ENCODE measurements around the gene TSPAN18. TPM values are rescaled to one million over a fixed set of nuclear protein-coding genes. Genes with fewer than 3 reads are reported as not detected.

Gene TSPAN18
- total RNA-seq, 1 donor from 2014 or later: 31.5 TPM

DNA sequence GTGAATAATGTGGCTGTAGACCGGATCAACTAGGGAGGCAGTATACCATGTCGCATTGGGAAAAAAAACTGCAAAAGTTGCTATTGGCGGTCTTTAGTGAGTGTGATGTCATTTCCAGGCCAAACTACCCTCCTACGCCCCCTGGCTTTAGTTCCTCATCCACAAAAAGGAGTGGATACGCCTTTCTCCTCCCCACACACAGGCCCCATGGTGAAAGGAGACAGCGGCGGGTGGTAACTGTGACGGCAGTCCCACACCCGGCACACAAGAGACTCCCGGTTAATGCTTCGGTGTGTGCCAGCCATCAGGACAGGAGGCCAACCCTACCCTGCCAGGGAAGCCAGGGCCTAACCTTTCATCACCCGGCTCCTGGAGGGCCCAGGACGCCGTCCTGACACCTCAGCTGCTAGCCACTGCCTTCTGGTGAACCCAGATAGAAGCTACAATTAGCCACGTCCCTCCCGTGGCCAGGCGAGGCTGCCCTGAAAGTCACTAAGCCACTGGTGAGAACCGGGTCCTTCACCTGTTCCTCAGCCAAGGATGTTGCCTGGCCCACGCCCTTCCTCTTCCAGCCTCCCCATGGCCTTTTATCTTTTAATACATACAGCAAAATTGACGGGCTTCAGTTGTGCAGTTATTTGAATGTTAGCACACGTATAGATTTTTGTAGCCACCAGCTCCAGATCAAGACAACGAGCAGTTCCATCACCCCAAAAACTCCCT lies 213.1 kb downstream of the TSPAN18 start:
- DNase-seq (ENCODE audit: low read depth in 2 of 2): peak in 1 of 2 donors; percentile 23

DNA sequence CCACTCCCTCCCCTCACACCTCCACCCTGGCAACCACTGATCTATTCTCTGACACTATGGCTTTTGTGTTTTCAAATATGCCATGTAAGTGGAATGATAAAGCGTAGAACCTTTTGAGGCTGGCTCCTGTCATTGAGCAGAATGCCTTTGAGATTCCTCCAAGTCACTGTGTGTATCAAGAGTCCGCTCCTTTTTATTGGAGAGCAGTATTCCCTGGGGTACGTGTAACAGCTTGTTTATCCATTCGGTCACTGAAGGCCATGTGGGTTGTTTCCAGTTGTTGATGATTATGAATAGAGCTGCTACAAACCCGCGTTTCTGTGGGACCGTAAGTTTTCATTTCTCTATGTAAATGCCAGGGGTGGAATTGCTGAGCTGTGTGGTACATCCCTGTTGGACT lies 213.6 kb downstream of the TSPAN18 start:
- no peak for DNase-seq (ENCODE audit: low read depth in 2 of 2)

DNA sequence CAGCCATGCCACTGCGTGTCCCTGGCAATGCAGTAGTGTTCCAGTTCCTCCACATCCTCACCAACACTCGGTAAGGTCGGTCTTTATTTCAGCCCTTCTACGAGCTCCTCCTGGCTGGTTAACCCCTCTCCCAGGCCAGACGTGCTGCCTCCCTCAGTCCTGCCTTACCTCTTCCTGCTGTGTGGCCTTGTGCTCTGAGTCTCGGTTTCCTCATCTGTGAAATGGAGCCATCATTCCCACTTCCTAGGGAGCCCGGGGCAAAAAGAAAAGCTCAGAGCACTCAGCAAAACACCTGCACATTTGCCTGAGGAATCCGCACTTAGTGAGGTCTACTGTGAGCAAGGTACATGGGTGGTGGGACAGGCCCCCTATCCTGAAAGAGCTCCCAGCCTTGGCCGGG lies 214.1 kb downstream of the TSPAN18 start:
- DNase-seq (ENCODE audit: low read depth in 2 of 2): no peak

GRCh38 chr11:44941259-44942021 lies 214.7 kb downstream of the TSPAN18 start:
- DNase-seq (ENCODE audit: low read depth in 2 of 2): no peak

GRCh38 chr11:44942029-44942955 lies 215.5 kb downstream of the TSPAN18 start:
- DNase-seq (ENCODE audit: low read depth in 2 of 2): no peak

DNA sequence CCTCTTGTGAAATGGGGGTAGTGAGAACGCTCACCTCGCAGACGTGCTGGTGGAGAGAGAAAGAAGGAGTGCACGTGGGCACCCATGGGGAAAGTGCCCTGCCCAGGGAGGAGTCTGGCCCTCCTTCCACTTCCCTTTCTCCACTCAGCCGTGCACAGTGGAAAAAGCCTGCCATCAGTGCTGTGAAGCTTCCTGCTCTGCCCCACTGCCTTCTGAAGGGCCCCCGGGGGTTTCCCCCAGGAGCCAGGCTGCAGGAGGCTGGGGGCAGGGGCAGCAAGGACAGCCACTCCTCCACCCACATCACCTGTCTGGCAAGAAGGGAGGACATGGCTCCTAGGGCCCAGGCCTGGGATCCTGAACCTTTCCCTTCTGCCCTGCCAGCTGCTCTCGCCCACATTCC lies 216.4 kb downstream of the TSPAN18 start:
- peak in 1 of 2 donors; percentile 30 for DNase-seq (ENCODE audit: low read depth in 2 of 2)

GRCh38 chr11:44943696-44944095 lies 216.9 kb downstream of the TSPAN18 start:
- DNase-seq (ENCODE audit: low read depth in 2 of 2): no peak

- no peak for DNase-seq (ENCODE audit: low read depth in 2 of 2)
Measured at GRCh38 chr11:44944181-44944852, 217.6 kb downstream of the TSPAN18 start.

DNA sequence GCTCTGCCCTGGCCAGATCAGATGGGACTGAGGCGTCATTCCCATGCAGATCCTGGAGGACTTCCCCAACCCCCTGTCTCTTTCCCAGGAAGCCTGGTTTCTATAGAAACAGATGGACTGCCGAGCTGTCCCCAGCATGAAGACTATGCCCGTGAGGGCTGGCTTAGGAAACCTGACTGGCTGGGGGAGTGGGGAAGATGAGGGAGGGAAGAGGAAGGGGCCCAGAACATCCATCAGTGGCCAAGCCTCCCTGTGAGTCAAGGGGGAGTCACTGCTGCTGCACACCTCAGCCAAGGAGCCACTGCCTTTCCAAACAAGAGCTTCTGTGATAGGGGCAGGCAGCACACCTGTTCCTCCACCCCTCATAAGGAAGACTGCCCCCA lies 218.1 kb downstream of the TSPAN18 start:
- no peak for DNase-seq (ENCODE audit: low read depth in 2 of 2)

- DNase-seq (ENCODE audit: low read depth in 2 of 2): no peak
Measured at GRCh38 chr11:44945666-44946065, 218.9 kb downstream of the TSPAN18 start.

- DNase-seq (ENCODE audit: low read depth in 2 of 2): no peak
Measured at GRCh38 chr11:44946263-44946662, 219.5 kb downstream of the TSPAN18 start.

GRCh38 chr11:44947114-44947513 lies 220.4 kb downstream of the TSPAN18 start:
- DNase-seq (ENCODE audit: low read depth in 2 of 2): no peak

DNA sequence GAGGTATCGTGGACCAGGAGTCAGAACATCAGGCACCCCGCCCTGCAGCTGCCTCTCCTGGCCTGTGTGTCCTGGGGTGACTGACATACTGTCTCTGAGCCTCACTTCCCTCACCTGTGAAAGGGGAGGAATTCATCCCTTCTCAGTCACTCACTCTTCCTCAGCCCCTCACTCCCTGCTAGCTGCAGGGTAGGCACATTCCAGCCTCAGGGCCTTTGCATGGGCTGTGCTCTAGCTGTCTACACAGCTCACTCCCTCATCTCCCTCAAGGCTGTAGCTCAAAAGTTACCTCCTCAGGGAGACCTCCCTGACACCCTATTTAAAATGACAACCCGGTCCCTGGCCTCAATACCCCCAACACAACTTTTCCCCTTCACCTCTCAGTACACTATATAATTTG lies 221.4 kb downstream of the TSPAN18 start:
- no peak for DNase-seq (ENCODE audit: low read depth in 2 of 2)

DNA sequence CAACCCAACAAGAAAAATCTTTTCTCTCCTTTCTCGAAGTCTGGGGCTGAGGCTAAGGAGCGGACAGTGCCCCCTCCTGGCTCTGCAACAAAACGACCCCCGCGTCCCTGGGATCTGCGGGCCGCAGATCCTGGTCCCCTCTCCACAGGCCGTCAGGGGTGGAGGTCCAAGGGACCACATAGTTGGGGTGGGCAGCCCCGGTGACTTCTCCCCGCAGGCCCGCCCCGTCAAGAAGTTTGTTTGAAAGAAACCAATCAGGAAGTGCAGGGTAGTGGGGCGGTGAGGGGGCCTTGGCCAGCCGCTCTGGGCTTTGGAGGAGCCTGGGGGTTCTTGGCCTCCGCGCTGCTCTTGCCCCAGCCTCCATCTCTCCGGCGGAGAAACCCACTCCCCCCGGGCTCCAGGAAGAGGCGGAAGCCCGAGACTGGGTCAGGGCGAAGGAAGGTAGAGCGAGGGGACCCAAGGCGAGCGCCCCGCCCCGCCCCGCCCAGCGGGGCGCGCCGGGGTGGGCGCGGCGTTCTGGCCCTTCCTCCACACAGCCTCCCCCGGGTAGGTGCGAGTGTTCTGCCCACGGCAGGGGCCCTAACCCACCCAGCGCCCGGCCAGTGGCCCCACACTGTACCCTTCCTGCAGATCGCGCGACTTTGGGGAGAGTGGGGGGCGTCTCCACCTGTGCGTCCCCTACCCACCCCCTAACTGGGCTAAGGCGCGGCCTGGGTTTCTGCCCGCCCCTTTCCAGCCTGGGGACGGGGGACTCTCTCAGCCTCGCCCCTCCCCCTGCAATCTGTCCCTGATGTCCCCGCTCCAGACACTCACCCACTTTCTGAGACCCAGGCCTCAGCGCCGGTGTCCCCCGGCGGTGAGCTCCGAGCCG lies 222.6 kb downstream of the TSPAN18 start:
- peak in 1 of 2 donors; percentile 53 for DNase-seq (ENCODE audit: low read depth in 2 of 2)

GRCh38 chr11:44950031-44950624 lies 223.4 kb downstream of the TSPAN18 start:
- peak; percentile 25 to 32 for DNase-seq (ENCODE audit: low read depth in 2 of 2)

DNA sequence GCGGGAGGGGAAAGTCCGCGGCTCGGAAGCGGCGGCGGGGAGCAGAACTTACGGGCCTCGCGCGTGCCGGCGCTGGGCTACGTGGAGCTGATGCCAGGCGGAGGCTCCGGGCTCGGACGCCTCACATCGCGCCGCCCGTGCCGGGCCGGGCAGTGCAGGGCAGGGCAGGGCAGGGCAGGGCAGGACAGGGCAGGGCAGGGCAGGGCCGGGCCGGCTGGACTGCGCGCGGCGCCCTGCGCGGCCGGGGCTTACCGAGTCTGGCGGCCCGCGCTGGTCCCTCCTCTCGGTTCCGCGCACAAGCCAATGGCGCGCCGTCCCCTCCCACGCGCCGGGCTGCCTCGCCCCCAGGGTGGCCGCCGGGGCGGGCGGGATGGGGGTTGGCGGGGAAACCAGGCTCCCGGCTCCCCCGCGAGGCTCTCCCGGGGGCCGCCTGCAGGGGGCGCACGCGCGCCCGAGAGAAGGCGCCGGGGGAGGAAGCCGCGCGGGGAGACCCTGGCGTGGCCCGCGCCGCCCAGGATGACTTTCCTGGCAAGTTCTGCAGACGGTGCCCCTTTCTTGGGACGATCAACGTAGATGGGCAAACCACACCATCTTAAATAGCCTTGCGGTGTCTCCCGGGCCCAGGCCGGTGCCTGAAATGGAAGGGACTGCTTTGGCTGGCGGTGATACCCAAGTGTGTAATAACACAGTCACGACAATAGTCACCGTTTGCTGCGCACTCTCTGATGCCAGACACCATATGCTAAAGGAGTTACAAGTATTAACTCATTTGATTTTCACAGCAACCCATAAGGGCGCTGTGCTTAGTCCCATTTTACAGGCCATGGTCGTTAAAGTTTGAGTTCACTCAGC lies 224.1 kb downstream of the TSPAN18 start, which contains the start of gene TP53I11:
Gene TP53I11 (minus strand): TSS at position 259 of the 852 bp plus-strand sequence. CDS start 12,548 bp downstream, outside the sequence.
- peak; percentile 78 to 81 for DNase-seq (ENCODE audit: low read depth in 2 of 2)

DNA sequence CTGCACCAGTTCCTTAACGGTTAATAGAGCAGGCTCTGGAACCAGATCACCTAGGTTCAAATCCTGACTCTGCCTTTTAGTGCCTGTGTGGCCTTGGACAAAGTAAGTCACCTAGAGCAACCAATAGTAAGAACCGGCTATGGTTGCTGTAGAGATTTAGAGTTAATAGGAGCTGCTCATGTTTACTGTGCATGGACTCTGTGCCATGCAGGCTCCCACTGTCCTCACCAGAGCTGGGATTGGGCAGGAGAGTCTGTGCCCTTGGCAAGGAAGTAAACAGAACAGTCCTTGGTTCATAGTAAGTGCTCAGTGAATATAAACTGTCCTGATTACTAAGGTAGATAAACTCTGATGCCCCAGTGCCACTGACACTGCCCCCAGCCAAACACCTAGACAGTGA lies 225.3 kb downstream of the TSPAN18 start:
- no peak for DNase-seq (ENCODE audit: low read depth in 2 of 2)

DNA sequence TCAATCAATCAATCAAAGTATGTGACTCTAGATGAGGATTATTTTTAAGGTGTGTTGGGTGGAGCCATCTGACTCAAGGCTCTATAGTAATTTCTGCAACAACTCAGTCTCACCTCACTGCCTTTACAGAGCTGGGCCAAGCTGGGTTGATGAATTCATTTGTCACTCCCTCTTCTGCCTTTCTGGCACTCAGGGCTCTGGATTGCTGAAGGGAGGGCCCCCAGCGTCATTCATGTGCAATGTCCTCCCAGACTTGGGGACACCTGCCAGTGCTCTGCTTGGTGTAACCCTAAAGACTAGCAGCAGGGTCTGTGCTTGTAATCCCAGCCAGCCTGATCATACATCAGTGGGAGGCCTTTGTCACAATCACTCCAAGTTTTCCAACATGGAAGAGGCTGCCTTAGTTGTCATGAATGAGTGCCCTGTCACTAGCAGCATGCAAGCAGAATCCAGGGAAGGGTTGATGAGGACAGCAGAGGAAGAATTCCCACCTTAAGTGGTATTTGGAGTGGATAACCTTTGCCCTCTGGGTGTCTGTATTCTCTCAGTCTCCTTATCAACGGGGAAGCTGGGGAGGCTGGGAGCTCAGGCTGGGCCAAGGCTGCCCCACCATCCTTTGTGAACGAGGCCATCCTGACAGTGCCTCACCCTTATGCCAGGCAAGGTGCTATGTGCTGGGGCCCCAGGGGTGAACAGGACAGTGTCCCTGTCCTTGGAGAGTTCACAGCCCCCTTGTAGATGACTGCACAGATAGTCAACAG lies 225.9 kb downstream of the TSPAN18 start:
- no peak for DNase-seq (ENCODE audit: low read depth in 2 of 2)
